OCI-LY7 (cell line): ENCODE data around the gene SEPHS1. TPM values are rescaled to one million over a fixed set of nuclear protein-coding genes. Genes with fewer than 3 reads are reported as not detected.

Source experiments
- BruUV-seq: library from RNA; stranded (reverse); fragments of 400-500 nt; replicated peaks from 2 replicates; lab custom pipeline; 2021; lab: Mats Ljungman, UMichigan
- CTCF ChIA-PET: fragments of 300-600 bp; sonication (Branson Sonifier 250); formaldehyde crosslinking; loops from one replicate; lab custom pipeline; 2022; ENCODE audit warnings: antibody characterized with exemption; ENCODE audit not compliant: unreplicated experiment; lab: Charles Lee
- POLR2A ChIA-PET: fragments of 300-600 bp; sonication (Branson Sonifier 250); formaldehyde crosslinking; loops from one replicate; lab custom pipeline; 2022; ENCODE audit warnings: antibody characterized with exemption; lab: Charles Lee
- DNase-seq: peaks from one replicate; pipeline ENCODE4 v3.0.0-alpha.2; 2015; ENCODE audit warnings: low spot score
- H2AFZ ChIP-seq: fragments of 200-600 bp; sonication (generic), shearing (Covaris generic); 2 replicates; pipeline ENCODE4 v1.6.1; 2014; ENCODE audit warnings: mild to moderate bottlenecking, antibody characterized with exemption, low read length, moderate library complexity
- H3K27ac ChIP-seq: fragments of 200-600 bp; sonication (generic); 2 replicates; pipeline ENCODE4 v1.5.1; 2014; ENCODE audit warnings: mixed run types, low read depth, mild to moderate bottlenecking, moderate library complexity, low read length, inconsistent platforms; ENCODE audit not compliant: poor library complexity, severe bottlenecking
- H3K36me3 ChIP-seq: fragments of 200-600 bp; sonication (generic); 2 replicates; pipeline ENCODE4 v1.6.1; 2014; ENCODE audit warnings: mild to moderate bottlenecking, antibody characterized with exemption, low read length, moderate library complexity, mixed read lengths; ENCODE audit not compliant: insufficient read depth
- H3K4me1 ChIP-seq: fragments of 200-600 bp; sonication (generic); 2 replicates; pipeline ENCODE4 v1.5.1; 2014; ENCODE audit warnings: mild to moderate bottlenecking, low read length; ENCODE audit not compliant: insufficient read depth, poor library complexity, severe bottlenecking
- H3K4me2 ChIP-seq: fragments of 200-600 bp; sonication (generic); 2 replicates; pipeline ENCODE4 v1.6.1; 2014; ENCODE audit warnings: mild to moderate bottlenecking, low read length
- H3K4me3 ChIP-seq: fragments of 200-600 bp; sonication (generic); 2 replicates; pipeline ENCODE4 v1.5.1; 2014; ENCODE audit warnings: mild to moderate bottlenecking, low read depth, low read length; ENCODE audit not compliant: poor library complexity, severe bottlenecking
- H3K79me2 ChIP-seq: fragments of 200-600 bp; sonication (generic); 2 replicates; pipeline ENCODE4 v1.6.1; 2016; ENCODE audit warnings: low read depth, mild to moderate bottlenecking, low read length, moderate library complexity, mixed read lengths; ENCODE audit not compliant: insufficient read depth
- H3K9me2 ChIP-seq: fragments of 200-600 bp; sonication (generic); 2 replicates; pipeline ENCODE4 v1.6.1; 2016; ENCODE audit warnings: mild to moderate bottlenecking, low read length, mixed read lengths; ENCODE audit not compliant: insufficient read depth
- H3K9me3 ChIP-seq: fragments of 200-600 bp; sonication (generic); 2 replicates; pipeline ENCODE4 v1.6.1; 2014; ENCODE audit warnings: mild to moderate bottlenecking, mixed run types, low read length, mixed read lengths
- H4K20me1 ChIP-seq: fragments of 200-600 bp; sonication (generic); 2 replicates; pipeline ENCODE4 v1.6.1; 2014; ENCODE audit warnings: mild to moderate bottlenecking, antibody characterized with exemption, low read length, moderate library complexity, mixed read lengths; ENCODE audit not compliant: insufficient read depth
- EZH2phosphoT487 ChIP-seq: fragments of 200-600 bp; sonication (generic); IDR thresholded peaks from 2 replicates; pipeline ENCODE4 v1.6.1; 2018; ENCODE audit warnings: low read depth, borderline replicate concordance, mild to moderate bottlenecking, mixed run types, antibody characterized with exemption, low read length, moderate library complexity, mixed read lengths
- intact Hi-C: fragments of 100-400 bp; cut with micrococcal nuclease; formaldehyde crosslinking; loops from one replicate; pipeline ENCODE4 v1.10.0; 2022; ENCODE audit not compliant: unreplicated experiment
- total RNA-seq, 2 experiments: library from RNA; depleted of rRNA in 1 of 2; stranded (reverse); fragments of >200 nt in 1 of 2; shearing (Covaris generic) in 1 of 2; gene quantifications; 2 replicates each; pipeline ENCODE4 v1.2.3, GENCODE V29; 2014 to 2022
- TF ChIP-seq, protein P1 (sequence below): fragments of 200-600 bp; sonication (generic); conservative IDR thresholded peaks from 2 replicates; pipeline ENCODE4 v1.5.1; 2014; ENCODE audit warnings: mild to moderate bottlenecking, antibody characterized with exemption, low read length, moderate library complexity, mixed read lengths

Gene SEPHS1
- total RNA-seq, 2 experiments from 2014 or later = 72.7 to 113 TPM

DNA sequence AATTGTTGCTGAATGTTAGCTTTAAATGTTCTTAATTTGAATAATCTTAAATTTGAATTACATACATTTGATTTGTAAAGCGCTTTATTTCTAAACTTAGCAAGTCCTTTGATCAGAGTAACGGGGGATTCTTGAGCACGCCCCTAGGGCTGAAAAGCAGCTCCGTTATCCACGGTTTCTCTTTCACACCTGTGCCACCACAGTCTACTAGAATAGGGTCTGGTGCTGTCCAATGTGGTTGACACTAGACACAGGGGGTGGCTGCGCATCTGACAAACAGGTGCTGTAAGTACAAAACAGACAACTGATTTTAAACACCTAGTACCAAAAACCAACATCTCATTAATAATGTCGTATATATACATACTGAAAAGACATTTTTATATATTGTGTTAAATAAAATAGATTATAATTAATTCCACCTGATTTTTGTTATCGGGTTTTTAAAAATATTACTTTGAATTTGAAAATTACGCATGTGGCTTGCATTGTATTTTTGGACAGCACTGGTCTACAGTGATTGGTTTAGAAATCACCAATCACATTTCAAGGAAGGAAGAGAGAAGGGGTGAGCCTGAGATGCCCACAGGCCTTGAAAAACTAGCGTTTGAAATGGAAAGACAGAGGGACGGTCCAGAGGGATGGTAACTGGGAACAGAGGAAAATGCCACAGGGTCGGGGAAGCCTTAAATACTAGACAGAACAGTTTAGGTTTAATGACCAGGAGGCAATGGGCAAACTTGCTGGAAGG lies 7.3 kb downstream of the SEPHS1 start:
- H3K4me1 ChIP-seq = peaks cover 31% of the 10 kb centered on the region
- H4K20me1 ChIP-seq = peaks cover 7% of the 10 kb centered on the region; the same call in 1 of the 2 replicates
- peaks cover 78% of the 10 kb centered on the region for H3K79me2 ChIP-seq
- H3K4me2 ChIP-seq = peak overlapping the region; percentile 62
- POLR2A ChIA-PET = interaction anchor here (0.7 to 1.3 kb wide), 4 partner anchors 9 to 540 kb away, joined by 3 to 4 read pairs (median 3); partner anchors contain the start of gene PHYH
- H3K9me2 ChIP-seq = no peaks in the 10 kb centered on the region
- H3K4me3 ChIP-seq = peak overlapping the region; percentile 22
- 0 out of 2 replicates have a peak, but pooled peaks cover 6% of the 10 kb centered on the region for H3K9me3 ChIP-seq
- CTCF ChIA-PET = interaction anchor here (0.6 kb wide), 1 partner anchor 42 kb away, joined by 3 read pairs; no protein-coding TSS in a partner anchor
- intact Hi-C loops = loop anchor here (10.0 kb wide), 2 partner anchors 1146 to 1614 kb away; partner anchors contain the start of genes CDC123, DCLRE1C, MEIG1 and NUDT5
- no peak overlapping the region for H2AFZ ChIP-seq
- peak overlapping the region; percentile 86 for H3K27ac ChIP-seq
- peak; percentile 85 for DNase-seq
- no TSS peak for BruUV-seq
- TF ChIP-seq, protein P1, sequence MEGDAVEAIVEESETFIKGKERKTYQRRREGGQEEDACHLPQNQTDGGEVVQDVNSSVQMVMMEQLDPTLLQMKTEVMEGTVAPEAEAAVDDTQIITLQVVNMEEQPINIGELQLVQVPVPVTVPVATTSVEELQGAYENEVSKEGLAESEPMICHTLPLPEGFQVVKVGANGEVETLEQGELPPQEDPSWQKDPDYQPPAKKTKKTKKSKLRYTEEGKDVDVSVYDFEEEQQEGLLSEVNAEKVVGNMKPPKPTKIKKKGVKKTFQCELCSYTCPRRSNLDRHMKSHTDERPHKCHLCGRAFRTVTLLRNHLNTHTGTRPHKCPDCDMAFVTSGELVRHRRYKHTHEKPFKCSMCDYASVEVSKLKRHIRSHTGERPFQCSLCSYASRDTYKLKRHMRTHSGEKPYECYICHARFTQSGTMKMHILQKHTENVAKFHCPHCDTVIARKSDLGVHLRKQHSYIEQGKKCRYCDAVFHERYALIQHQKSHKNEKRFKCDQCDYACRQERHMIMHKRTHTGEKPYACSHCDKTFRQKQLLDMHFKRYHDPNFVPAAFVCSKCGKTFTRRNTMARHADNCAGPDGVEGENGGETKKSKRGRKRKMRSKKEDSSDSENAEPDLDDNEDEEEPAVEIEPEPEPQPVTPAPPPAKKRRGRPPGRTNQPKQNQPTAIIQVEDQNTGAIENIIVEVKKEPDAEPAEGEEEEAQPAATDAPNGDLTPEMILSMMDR = no peak
- no peak for TF ChIP-seq EZH2phosphoT487
- peaks cover 96% of the 10 kb centered on the region for H3K36me3 ChIP-seq

DNA sequence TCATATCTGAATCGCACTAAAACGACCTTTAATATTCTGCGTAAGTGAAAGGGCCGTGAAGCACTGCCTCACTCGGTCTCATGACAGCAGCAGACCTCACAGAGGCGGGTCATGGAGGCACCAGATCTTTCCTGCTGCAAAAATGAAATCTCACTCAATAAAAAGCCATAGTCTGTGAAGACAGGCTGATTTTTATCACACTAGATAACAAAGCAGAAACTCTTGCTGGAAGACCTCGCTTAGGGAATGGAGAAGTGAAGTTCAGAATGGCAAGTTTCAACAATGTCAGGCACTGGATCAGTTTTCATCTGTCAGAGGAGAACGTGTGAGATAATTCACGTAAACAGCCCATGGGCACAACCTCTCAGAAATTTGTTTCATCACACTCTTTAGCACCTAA lies 8.0 kb downstream of the SEPHS1 start:
- TSS peak; percentile 14 for BruUV-seq
- ChIA-PET CTCF (interaction anchor here (0.6 kb wide), 1 partner anchor 41 kb away, joined by 3 read pairs; no protein-coding TSS in a partner anchor), POLR2A (interaction anchor here (0.9 to 1.3 kb wide), 3 partner anchors 9 to 114 kb away, joined by 3 to 4 read pairs (median 3); partner anchors contain the start of gene PHYH)
- Histone ChIP-seq H3K9me3 (0 out of 2 replicates have a peak, but pooled peaks cover 6% of the 10 kb centered on the region), H3K4me3 (peak overlapping the region; percentile 22), H3K27ac (peak overlapping the region; percentile 86), H3K79me2 (peaks cover 70% of the 10 kb centered on the region), H2AFZ (no peak overlapping the region), H3K4me1 (peaks cover 30% of the 10 kb centered on the region), H3K4me2 (peak overlapping the region; percentile 62), H3K9me2 (no peaks in the 10 kb centered on the region), H3K36me3 (peaks cover 96% of the 10 kb centered on the region), H4K20me1 (0 out of 2 replicates have a peak, but pooled peaks cover 2% of the 10 kb centered on the region)
- TF ChIP-seq, protein P1 = no peak
- no peak for TF ChIP-seq EZH2phosphoT487
- intact Hi-C loops = loop anchor here (10.0 kb wide), 2 partner anchors 1145 to 1615 kb away; partner anchors contain the start of genes CDC123, DCLRE1C, MEIG1 and NUDT5
- DNase-seq = no peak
